Psoas muscle (tissue), 8 donors: ENCODE data around the gene MPPED1. TPM values are rescaled to one million over a fixed set of nuclear protein-coding genes. Genes with fewer than 3 reads are reported as not detected.

Experiments used
- ATAC-seq, 4 donors: fragments of 200-7000 bp; cut with Tn5 transposase; one replicate each; pipeline ENCODE4 v1.9.1; 2020; ENCODE audit warnings: moderate library complexity in 3 of 4, mild to moderate bottlenecking in 2 of 4
- DNase-seq, 2 donors: peaks; one replicate each; pipeline ENCODE4 v3.0.0-alpha.2; 2020
- H3K27ac ChIP-seq: fragments of 200-600 bp; one replicate; pipeline ENCODE4 v1.8.0; 2022
- H3K27me3 ChIP-seq, 3 donors: fragments of 200-600 bp in 1 of 3; one replicate each; pipeline versions ENCODE4 v1.6.1 to v1.8.0; 2013 to 2022; ENCODE audit warnings: low read length in 2 of 3, mild to moderate bottlenecking in 2 of 3, moderate library complexity in 1 of 3; ENCODE audit not compliant: insufficient read depth in 3 of 3
- H3K36me3 ChIP-seq, 2 donors: fragments of 200-600 bp in 1 of 2; one replicate each; pipeline versions ENCODE4 v1.6.1 to v1.8.0; 2013 to 2022; ENCODE audit warnings: low read depth in 1 of 2, mild to moderate bottlenecking in 1 of 2, moderate library complexity in 1 of 2; ENCODE audit not compliant: insufficient read depth in 1 of 2
- H3K4me1 ChIP-seq: fragments of 200-600 bp; one replicate; pipeline ENCODE4 v1.8.0; 2022
- H3K4me3 ChIP-seq: fragments of 200-600 bp; one replicate; pipeline ENCODE4 v1.8.0; 2022; ENCODE audit warnings: mild to moderate bottlenecking
- H3K9me3 ChIP-seq: fragments of 200-600 bp; one replicate; pipeline ENCODE4 v1.8.0; 2022
- WGBS, 3 donors: extraction: QIAGEN DNeasy Blood & Tissue Kit; methylation state at CpG; one replicate each; pipeline versions ENCODE4 v1.1.6 to v1.1.7; 2013; 5-methylcytosine and 5-hydroxymethylcytosine counted together
- intact Hi-C, 2 donors: fragments of 100-400 bp; cut with DNase I; formaldehyde crosslinking; loops; one replicate each; pipeline versions ENCODE4 v1.11.0 to v1.14.2; 2022
- polyA plus RNA-seq, 3 donors: library from polyadenylated mRNA; stranded (reverse); fragments of 200-250 nt; gene quantifications; one replicate each; pipeline ENCODE4 v1.2.3, GENCODE V29; 2013
- total RNA-seq, 4 donors: library from RNA; stranded (reverse); fragmentation: NEBNext Ultra II Directional in 2 of 4; extraction: Animal tissue kit (Norgen Biotek cat#: 25700) in 2 of 4; gene quantifications; one replicate each; pipeline versions ENCODE4 v1.2.1 to v1.2.4, GENCODE V29; 2021 to 2023
- TF ChIP-seq, protein P1 (sequence below): fragments of 200-600 bp; IDR thresholded peaks from one replicate; pipeline ENCODE4 v1.8.0; 2022; ENCODE audit warnings: antibody characterized with exemption
- donor health status: healthy with polysubstance abuse.
- donor health status: DM: no; HTN: no; CAD: no; lungs with moderate emphysema.
- donor health status: Bipolar disorder and iron deficiency.
- donor health status: healthy.
- donor health status: DM: yes; HTN: yes; CAD: no.
- donor health status: DM: no; HTN: no; CAD: no.
- donor health status: DM: no; HTN: no; CAD: no.
- donor health status: DM: yes; HTN: yes; CAD: no.

MPPED1 gene
- total and polyA plus RNA-seq, 7 donors: 0.04 to 0.10 TPM; not detected in 5

DNA sequence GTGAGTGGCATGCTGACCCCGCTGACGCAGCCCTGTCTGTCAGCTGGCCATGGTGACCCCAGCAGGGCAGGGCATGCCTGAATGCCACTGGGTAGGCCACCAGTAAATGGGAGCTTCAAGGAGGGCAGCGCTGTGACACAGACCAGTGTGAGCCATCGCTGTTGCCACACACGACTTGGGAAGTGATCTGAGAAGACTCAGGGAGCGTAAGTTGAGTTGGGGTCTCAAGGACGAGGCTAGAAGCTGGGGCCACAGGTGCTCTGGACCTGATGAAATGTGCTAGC is 28.2 kb downstream of the MPPED1 start:
- H3K4me3 ChIP-seq: no peak overlapping the region
- no peaks in the 10 kb centered on the region for H3K36me3 ChIP-seq
- peaks cover 0 to 18% (median 5%) of the 10 kb centered on the region in 3 donors for H3K27me3 ChIP-seq
- TF ChIP-seq, protein P1, sequence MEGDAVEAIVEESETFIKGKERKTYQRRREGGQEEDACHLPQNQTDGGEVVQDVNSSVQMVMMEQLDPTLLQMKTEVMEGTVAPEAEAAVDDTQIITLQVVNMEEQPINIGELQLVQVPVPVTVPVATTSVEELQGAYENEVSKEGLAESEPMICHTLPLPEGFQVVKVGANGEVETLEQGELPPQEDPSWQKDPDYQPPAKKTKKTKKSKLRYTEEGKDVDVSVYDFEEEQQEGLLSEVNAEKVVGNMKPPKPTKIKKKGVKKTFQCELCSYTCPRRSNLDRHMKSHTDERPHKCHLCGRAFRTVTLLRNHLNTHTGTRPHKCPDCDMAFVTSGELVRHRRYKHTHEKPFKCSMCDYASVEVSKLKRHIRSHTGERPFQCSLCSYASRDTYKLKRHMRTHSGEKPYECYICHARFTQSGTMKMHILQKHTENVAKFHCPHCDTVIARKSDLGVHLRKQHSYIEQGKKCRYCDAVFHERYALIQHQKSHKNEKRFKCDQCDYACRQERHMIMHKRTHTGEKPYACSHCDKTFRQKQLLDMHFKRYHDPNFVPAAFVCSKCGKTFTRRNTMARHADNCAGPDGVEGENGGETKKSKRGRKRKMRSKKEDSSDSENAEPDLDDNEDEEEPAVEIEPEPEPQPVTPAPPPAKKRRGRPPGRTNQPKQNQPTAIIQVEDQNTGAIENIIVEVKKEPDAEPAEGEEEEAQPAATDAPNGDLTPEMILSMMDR: no peak
- no peaks in the 10 kb centered on the region for H3K9me3 ChIP-seq
- 74 to 81% (median 76%) methylated on average over 6 to 7 of the region's 7 CpGs for WGBS, 3 donors
- H3K4me1 ChIP-seq: no peaks in the 10 kb centered on the region
- intact Hi-C loops: no loop called here
- H3K27ac ChIP-seq: no peak overlapping the region
- DNase-seq (no peak), ATAC-seq (no peak)

DNA sequence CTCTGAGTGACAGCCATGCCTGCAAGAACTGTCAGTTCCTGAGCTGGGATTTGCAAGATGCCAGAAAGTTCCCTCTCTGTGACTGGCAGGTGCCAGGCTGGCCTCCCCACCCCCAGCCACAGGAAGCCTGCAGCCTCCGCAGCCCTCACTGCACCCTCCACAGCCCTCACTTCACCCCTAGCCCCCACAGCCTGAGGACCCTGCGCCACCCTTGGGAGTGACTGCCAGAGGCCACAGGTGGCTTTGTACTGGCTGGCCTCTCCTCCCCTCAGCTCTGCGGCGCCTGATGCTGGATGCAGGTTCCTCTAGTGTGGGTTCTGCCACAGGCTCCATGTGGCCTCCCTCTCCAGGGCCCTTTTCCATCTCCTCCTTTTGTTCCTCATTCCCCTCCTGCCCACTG is 28.7 kb downstream of the MPPED1 start:
- Histone ChIP-seq H3K36me3 (no peaks in the 10 kb centered on the region), H3K27ac (no peak overlapping the region), H3K4me3 (no peak overlapping the region), H3K4me1 (no peaks in the 10 kb centered on the region), H3K27me3 (peaks cover 0 to 18% (median 5%) of the 10 kb centered on the region in 3 donors), H3K9me3 (no peaks in the 10 kb centered on the region)
- TF ChIP-seq, protein P1: no peak
- WGBS, 3 donors: 51 to 67% (median 66%) methylated on average over 2 to 4 of the region's 4 CpGs
- no peak for ATAC-seq
- intact Hi-C loops: no loop called here
- no peak for DNase-seq

DNA sequence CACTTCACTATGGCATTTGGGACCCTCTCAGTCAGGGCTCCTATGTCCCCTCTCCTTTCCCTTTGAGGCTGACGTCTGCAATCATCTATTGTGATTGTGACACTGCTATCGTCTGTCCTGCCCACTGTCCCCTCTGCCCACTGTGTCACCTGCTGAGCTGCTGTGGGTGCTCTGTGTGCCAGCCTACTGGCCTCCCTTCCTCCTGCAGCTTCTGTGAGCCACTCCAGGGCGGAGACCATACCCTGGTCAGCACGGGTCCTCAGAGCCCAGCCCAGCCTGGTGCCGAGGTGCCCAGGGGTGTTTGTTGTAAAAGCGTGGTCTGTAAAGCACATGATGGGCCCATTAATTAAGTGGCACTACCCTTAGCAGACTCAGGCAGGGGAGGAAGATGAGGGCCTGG is 29.4 kb downstream of the MPPED1 start:
- WGBS, 3 donors: 63 to 74% (median 73%) methylated on average over 6 of the region's 6 CpGs
- intact Hi-C loops: no loop called here
- ATAC-seq: no peak

DNA sequence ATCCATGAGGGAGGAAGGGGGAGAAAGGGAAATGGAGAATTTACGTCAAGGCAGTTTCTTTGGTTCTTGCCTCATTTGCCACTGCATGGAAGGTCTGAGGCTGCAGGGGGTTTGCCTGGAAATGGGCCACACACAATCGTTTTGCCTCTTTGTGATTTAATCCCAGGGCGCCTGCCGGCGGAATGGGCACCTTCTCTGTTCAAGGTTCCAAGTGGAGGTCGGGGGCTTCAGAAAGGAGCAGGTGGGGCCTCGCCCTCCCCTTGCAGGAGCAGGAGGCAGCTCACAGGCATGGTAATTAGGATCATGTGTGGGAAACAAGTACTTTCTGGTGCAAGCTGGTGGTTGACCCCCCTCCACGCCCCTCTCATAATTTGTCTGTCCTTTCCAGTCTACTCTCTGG is 29.9 kb downstream of the MPPED1 start:
- TF ChIP-seq, protein P1: no peak
- Histone ChIP-seq H3K4me3 (no peak overlapping the region), H3K4me1 (no peaks in the 10 kb centered on the region), H3K9me3 (no peaks in the 10 kb centered on the region), H3K36me3 (no peaks in the 10 kb centered on the region), H3K27me3 (peaks cover 0 to 7% (median 5%) of the 10 kb centered on the region in 3 donors), H3K27ac (no peak overlapping the region)
- ATAC-seq (no peak), DNase-seq (peak in 1 of 2 donors; percentile 28)
- WGBS, 3 donors: 39 to 48% (median 43%) methylated on average over 8 of the region's 8 CpGs
- intact Hi-C loops: no loop called here

More for the DNA sequence above, 29.4 kb downstream of the MPPED1 start:
- no peak for DNase-seq
- TF ChIP-seq, protein P1: no peak
- H3K36me3 ChIP-seq: no peaks in the 10 kb centered on the region
- H3K9me3 ChIP-seq: no peaks in the 10 kb centered on the region
- H3K27ac ChIP-seq: no peak overlapping the region
- no peaks in the 10 kb centered on the region for H3K4me1 ChIP-seq
- H3K27me3 ChIP-seq: peaks cover 0 to 12% (median 5%) of the 10 kb centered on the region in 3 donors
- no peak overlapping the region for H3K4me3 ChIP-seq

DNA sequence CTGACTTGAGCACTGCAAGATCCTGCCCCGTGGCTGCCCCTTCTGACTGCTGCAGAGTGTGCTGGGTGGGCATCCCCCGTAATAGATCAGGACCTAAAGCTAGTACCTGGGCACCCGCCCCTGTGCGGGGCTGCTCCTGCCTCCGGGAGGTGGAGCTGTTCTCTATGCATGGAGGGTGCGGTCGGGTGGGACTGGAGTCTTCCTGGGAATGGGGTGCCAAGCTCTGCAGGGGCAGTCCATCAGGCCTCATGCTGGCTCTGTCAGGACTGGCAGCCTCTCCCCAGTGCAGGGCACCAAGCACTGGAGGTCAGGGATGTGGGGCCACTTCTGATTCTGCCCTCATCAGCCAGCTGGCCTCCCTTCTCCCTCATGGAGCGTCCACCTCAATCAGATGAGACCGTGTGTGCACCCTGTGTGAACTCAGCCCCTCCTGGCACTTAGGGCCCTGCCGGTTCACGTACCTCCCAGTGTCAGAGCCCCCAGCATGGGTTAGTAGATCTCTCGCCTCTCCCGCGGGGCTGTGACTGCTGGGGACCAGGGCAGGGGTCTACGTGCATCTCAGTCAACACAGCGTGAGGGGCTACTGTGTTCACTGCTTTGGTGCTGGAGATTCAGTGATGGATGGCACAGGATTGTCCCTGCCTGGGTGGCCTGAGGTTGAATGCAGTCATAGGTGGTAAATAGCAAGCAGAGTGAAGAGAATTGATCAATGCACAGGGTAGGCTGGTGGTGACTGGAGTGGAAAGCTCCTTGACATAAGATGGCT is 30.8 kb downstream of the MPPED1 start:
- no peaks in the 10 kb centered on the region for H3K36me3 ChIP-seq
- intact Hi-C loops: no loop called here
- no peak overlapping the region for H3K27ac ChIP-seq
- no peak overlapping the region for H3K4me3 ChIP-seq
- no peaks in the 10 kb centered on the region for H3K9me3 ChIP-seq
- TF ChIP-seq, protein P1: no peak
- DNase-seq (peak in 1 of 2 donors; percentile 27), ATAC-seq (no peak)
- no peaks in the 10 kb centered on the region for H3K4me1 ChIP-seq
- peaks cover 0 to 3% (median 0%) of the 10 kb centered on the region in 3 donors for H3K27me3 ChIP-seq
- WGBS, 3 donors: 76 to 82% (median 81%) methylated on average over 15 to 16 of the region's 16 CpGs
